ENCODE data around the gene TSKU. TPM values are rescaled to one million over a fixed set of nuclear protein-coding genes. Genes with fewer than 3 reads are reported as not detected.

TSKU gene
- total RNA-seq, 3 donors from 2014 or later, result 51.1 to 360 (median 65.1) TPM

DNA sequence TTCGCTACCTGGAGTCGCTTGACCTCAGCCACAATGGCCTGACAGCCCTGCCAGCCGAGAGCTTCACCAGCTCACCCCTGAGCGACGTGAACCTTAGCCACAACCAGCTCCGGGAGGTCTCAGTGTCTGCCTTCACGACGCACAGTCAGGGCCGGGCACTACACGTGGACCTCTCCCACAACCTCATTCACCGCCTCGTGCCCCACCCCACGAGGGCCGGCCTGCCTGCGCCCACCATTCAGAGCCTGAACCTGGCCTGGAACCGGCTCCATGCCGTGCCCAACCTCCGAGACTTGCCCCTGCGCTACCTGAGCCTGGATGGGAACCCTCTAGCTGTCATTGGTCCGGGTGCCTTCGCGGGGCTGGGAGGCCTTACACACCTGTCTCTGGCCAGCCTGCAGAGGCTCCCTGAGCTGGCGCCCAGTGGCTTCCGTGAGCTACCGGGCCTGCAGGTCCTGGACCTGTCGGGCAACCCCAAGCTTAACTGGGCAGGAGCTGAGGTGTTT, 12.8 kb downstream of the TSKU start:
- TF ChIP-seq POLR2AphosphoS5 (IDR thresholded peaks at IDR 0.05) (no peak), CTCF (IDR thresholded peaks at IDR 0.05) (no peak), POLR2A (IDR thresholded peaks at IDR 0.05) (no peak)
- H3K4me1 ChIP-seq, result peaks cover 5 to 24% of the 10 kb centered on the region in 2 donors
- DNase-seq (ENCODE audit: low spot score in 2 of 2), result no peak
- no peaks in the 10 kb centered on the region for H3K9me3 ChIP-seq
- intact Hi-C loops (cut with DNase I; ENCODE audit: low total_unique reads), result no loop called here
- H3K4me3 ChIP-seq, result no peak overlapping the region
- H3K27me3 ChIP-seq, result no peaks in the 10 kb centered on the region
- H3K36me3 ChIP-seq, result no peaks in the 10 kb centered on the region
- peak overlapping the region in 1 of 2 donors; percentile 72 for H3K27ac ChIP-seq

DNA sequence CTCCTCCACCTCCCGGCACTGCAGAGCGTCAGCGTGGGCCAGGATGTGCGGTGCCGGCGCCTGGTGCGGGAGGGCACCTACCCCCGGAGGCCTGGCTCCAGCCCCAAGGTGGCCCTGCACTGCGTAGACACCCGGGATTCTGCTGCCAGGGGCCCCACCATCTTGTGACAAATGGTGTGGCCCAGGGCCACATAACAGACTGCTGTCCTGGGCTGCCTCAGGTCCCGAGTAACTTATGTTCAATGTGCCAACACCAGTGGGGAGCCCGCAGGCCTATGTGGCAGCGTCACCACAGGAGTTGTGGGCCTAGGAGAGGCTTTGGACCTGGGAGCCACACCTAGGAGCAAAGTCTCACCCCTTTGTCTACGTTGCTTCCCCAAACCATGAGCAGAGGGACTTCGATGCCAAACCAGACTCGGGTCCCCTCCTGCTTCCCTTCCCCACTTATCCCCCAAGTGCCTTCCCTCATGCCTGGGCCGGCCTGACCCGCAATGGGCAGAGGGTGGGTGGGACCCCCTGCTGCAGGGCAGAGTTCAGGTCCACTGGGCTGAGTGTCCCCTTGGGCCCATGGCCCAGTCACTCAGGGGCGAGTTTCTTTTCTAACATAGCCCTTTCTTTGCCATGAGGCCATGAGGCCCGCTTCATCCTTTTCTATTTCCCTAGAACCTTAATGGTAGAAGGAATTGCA, 13.5 kb downstream of the TSKU start:
- intact Hi-C loops (cut with DNase I; ENCODE audit: low total_unique reads), result no loop called here
- TF ChIP-seq POLR2AphosphoS5 (IDR thresholded peaks at IDR 0.05) (no peak), POLR2A (IDR thresholded peaks at IDR 0.05) (no peak), CTCF (IDR thresholded peaks at IDR 0.05) (no peak)
- Histone ChIP-seq H3K27me3 (no peaks in the 10 kb centered on the region), H3K36me3 (no peaks in the 10 kb centered on the region), H3K4me1 (peaks cover 5 to 24% of the 10 kb centered on the region in 2 donors), H3K9me3 (no peaks in the 10 kb centered on the region), H3K4me3 (no peak overlapping the region), H3K27ac (peak overlapping the region in 1 of 2 donors; percentile 12)
- DNase-seq (ENCODE audit: low spot score in 2 of 2), result peak in 1 of 2 donors; percentile 8

DNA sequence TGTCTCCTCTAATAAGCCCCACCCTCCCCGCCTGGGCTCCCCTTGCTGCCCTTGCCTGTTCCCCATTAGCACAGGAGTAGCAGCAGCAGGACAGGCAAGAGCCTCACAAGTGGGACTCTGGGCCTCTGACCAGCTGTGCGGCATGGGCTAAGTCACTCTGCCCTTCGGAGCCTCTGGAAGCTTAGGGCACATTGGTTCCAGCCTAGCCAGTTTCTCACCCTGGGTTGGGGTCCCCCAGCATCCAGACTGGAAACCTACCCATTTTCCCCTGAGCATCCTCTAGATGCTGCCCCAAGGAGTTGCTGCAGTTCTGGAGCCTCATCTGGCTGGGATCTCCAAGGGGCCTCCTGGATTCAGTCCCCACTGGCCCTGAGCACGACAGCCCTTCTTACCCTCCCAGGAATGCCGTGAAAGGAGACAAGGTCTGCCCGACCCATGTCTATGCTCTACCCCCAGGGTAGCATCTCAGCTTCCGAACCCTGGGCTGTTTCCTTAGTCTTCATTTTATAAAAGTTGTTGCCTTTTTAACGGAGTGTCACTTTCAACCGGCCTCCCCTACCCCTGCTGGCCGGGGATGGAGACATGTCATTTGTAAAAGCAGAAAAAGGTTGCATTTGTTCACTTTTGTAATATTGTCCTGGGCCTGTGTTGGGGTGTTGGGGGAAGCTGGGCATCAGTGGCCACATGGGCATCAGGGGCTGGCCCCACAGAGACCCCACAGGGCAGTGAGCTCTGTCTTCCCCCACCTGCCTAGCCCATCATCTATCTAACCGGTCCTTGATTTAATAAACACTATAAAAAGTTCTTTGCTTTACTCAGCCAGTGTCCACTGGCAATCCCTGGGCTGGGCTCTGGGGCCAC, 14.4 kb downstream of the TSKU start:
- H3K4me1 ChIP-seq, result peaks cover 5 to 21% of the 10 kb centered on the region in 2 donors
- no peaks in the 10 kb centered on the region for H3K36me3 ChIP-seq
- H3K9me3 ChIP-seq, result no peaks in the 10 kb centered on the region
- H3K27ac ChIP-seq, result peak overlapping the region in 1 of 2 donors; percentile 60
- DNase-seq (ENCODE audit: low spot score in 2 of 2), result no peak
- H3K27me3 ChIP-seq, result no peaks in the 10 kb centered on the region
- TF ChIP-seq POLR2AphosphoS5 (IDR thresholded peaks at IDR 0.05) (no peak), CTCF (IDR thresholded peaks at IDR 0.05) (no peak), POLR2A (IDR thresholded peaks at IDR 0.05) (no peak)
- H3K4me3 ChIP-seq, result no peak overlapping the region
- intact Hi-C loops (cut with DNase I; ENCODE audit: low total_unique reads), result no loop called here

DNA sequence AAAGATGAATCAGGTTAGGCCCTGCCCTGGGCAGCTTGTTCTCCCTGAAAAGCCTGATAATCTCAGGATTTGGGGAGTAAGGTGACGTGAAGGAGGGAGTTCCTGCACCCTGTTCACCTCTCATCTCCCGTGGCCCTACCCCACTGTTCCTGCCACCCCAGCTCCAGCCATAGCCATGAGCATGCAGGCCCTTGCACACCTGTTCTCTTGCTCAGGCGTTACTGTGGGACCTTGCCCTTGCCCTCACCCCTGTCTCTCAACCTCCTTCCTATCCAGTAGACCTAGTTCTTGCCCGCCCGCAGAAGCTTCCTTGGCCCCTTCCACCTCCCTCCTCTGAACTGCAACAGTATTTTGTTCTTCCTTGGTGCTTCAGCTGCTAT, 15.0 kb downstream of the TSKU start:
- intact Hi-C loops (cut with DNase I; ENCODE audit: low total_unique reads), result no loop called here
- Histone ChIP-seq H3K27me3 (no peaks in the 10 kb centered on the region), H3K4me3 (no peak overlapping the region), H3K9me3 (no peaks in the 10 kb centered on the region), H3K27ac (peak overlapping the region; percentile 54 to 60), H3K4me1 (peaks cover 5 to 15% of the 10 kb centered on the region in 2 donors), H3K36me3 (no peaks in the 10 kb centered on the region)
- TF ChIP-seq CTCF (IDR thresholded peaks at IDR 0.05), result no peak
- no peak for DNase-seq (ENCODE audit: low spot score in 2 of 2)

DNA sequence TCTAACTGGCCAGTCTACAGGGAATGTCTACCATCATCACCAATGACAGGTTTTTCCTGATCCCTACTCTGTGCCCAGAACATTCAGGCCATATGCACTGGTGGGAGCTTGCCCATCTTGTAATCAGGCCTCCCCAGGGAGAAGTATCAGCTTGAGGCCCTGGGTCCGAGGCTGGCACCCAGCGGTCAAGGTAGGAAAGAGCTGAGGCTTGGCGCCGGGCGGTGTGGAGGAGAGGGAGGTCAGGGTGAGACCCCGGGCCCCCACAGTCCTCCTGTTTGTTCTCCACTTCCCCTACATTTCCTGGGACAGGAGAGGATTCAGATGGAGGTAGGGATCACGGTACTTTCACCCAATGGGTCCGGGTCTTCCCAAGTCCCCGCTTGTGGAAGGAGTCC, 15.5 kb downstream of the TSKU start:
- no peak for DNase-seq (ENCODE audit: low spot score in 2 of 2)
- intact Hi-C loops (cut with DNase I; ENCODE audit: low total_unique reads), result no loop called here
- Histone ChIP-seq H3K9me3 (no peaks in the 10 kb centered on the region), H3K4me1 (peaks cover 5 to 10% of the 10 kb centered on the region in 2 donors), H3K27ac (peak overlapping the region; percentile 54 to 60), H3K27me3 (no peaks in the 10 kb centered on the region), H3K4me3 (peak overlapping the region; percentile 18 to 55 (median 30)), H3K36me3 (no peaks in the 10 kb centered on the region)
- no peak for TF ChIP-seq POLR2A (IDR thresholded peaks at IDR 0.05)
